Suprapubic skin (tissue), 4 donors: ENCODE data around the gene FJX1. TPM values are rescaled to one million over a fixed set of nuclear protein-coding genes. Genes with fewer than 3 reads are reported as not detected.
"Not testable (repeated sequence)": the region's sequence is repeated elsewhere in the genome, so short reads cannot be mapped to it uniquely, and the experiment has no call there.

Source experiments
- DNase-seq, 2 donors: peaks; one replicate each; pipeline ENCODE4 v3.0.0-alpha.2; 2019; ENCODE audit warnings: low spot score in 2 of 2
- H3K27ac ChIP-seq: fragments of 200-600 bp; sonication (generic); one replicate; pipeline ENCODE4 v1.5.1; 2019
- H3K27me3 ChIP-seq: fragments of 200-600 bp; sonication (generic); one replicate; pipeline ENCODE4 v1.5.1; 2019
- H3K36me3 ChIP-seq: fragments of 200-600 bp; sonication (generic); one replicate; pipeline ENCODE4 v1.5.1; 2019
- H3K4me1 ChIP-seq: fragments of 200-600 bp; sonication (generic); one replicate; pipeline ENCODE4 v1.5.1; 2019
- H3K4me3 ChIP-seq: fragments of 200-600 bp; sonication (generic); one replicate; pipeline ENCODE4 v1.5.1; 2019; ENCODE audit warnings: mild to moderate bottlenecking
- H3K9me3 ChIP-seq: fragments of 200-600 bp; sonication (generic); one replicate; pipeline ENCODE4 v1.5.1; 2019
- CTCF ChIP-seq, 2 donors: fragments of 200-600 bp in 1 of 2; fragments of 450-650 bp in 1 of 2; sonication (generic) in 1 of 2; IDR thresholded peaks; one replicate each; pipeline ENCODE4 v1.5.1; 2016 to 2019; ENCODE audit warnings: antibody characterized with exemption in 2 of 2, mild to moderate bottlenecking in 1 of 2, moderate library complexity in 1 of 2
- EP300 ChIP-seq: sonication (generic); formaldehyde crosslinking; IDR thresholded peaks from one replicate; pipeline ENCODE4 v1.6.1; 2017; ENCODE audit warnings: antibody characterized with exemption
- POLR2A ChIP-seq, 2 donors: fragments of 450-650 bp; IDR thresholded peaks; one replicate each; pipeline ENCODE4 v1.6.1; 2017; ENCODE audit warnings: antibody characterized with exemption in 2 of 2, mild to moderate bottlenecking in 2 of 2, moderate library complexity in 2 of 2
- POLR2AphosphoS5 ChIP-seq, 3 donors: sonication (generic); formaldehyde crosslinking; IDR thresholded peaks; one replicate each; pipeline ENCODE4 v1.6.1; 2017; ENCODE audit warnings: antibody characterized with exemption in 3 of 3
- WGBS: methylation state at CpG from one replicate; pipeline ENCODE4 v1.1.5; 2018; 5-methylcytosine and 5-hydroxymethylcytosine counted together
- total RNA-seq, 4 donors: library from RNA; depleted of rRNA; stranded (reverse); fragments of >200 nt; gene quantifications; one replicate each; pipeline ENCODE4 v1.1.0, GENCODE V29; 2016

Gene FJX1
- total RNA-seq, 4 donors from 2014 or later, result 16.8 to 29.9 (median 22.9) TPM

GRCh38 chr11:35667257-35667656 is 49.0 kb downstream of the FJX1 start:
- no peaks in the 10 kb centered on the region for H3K27me3 ChIP-seq
- H3K9me3 ChIP-seq, result no peaks in the 10 kb centered on the region
- peaks cover 19% of the 10 kb centered on the region for H3K4me1 ChIP-seq
- DNase-seq, result no peak
- WGBS, result 95% methylated on average over 1 of the region's 1 CpG
- TF ChIP-seq POLR2AphosphoS5 (IDR thresholded peaks at IDR 0.05) (no peak), POLR2A (IDR thresholded peaks at IDR 0.05) (no peak), EP300 (no peak), CTCF (IDR thresholded peaks at IDR 0.05) (no peak)
- no peak overlapping the region for H3K27ac ChIP-seq
- no peak overlapping the region for H3K4me3 ChIP-seq
- H3K36me3 ChIP-seq, result no peaks in the 10 kb centered on the region

- WGBS, result 96% methylated on average over 3 of the region's 3 CpGs
- H3K4me1 ChIP-seq, result peaks cover 12% of the 10 kb centered on the region
- not testable (repeated sequence) for DNase-seq, H3K36me3 ChIP-seq, H3K27me3 ChIP-seq, H3K4me3 ChIP-seq, H3K9me3 ChIP-seq, H3K27ac ChIP-seq
Observed at GRCh38 chr11:35668350-35668749, 50.1 kb downstream of the FJX1 start.

Other genes with a start within 250 kb of the FJX1 start
- gene SLC1A2, start 198.9 kb upstream of the FJX1 start, total RNA-seq, result 1 to 10 TPM; 1.0 to 3.4 (median 2.0) TPM
- gene PAMR1, start 92.8 kb upstream of the FJX1 start, total RNA-seq, result 10 to 100 TPM; 13.3 to 25.8 (median 14.6) TPM
- gene TRIM44, start 44.3 kb downstream of the FJX1 start, total RNA-seq, result 10 to 100 TPM; 21.3 to 55.7 (median 31.3) TPM